HG02763 (cell line): ENCODE data around the gene SCN11A.

ENCODE experiments used
- ATAC-seq: cut with Tn5 transposase; IDR thresholded peaks from one replicate; pipeline ENCODE4 v1.9.1; 2021; ENCODE audit warnings: mild to moderate bottlenecking, moderate library complexity; ENCODE audit not compliant: unreplicated experiment

The SCN11A gene

DNA sequence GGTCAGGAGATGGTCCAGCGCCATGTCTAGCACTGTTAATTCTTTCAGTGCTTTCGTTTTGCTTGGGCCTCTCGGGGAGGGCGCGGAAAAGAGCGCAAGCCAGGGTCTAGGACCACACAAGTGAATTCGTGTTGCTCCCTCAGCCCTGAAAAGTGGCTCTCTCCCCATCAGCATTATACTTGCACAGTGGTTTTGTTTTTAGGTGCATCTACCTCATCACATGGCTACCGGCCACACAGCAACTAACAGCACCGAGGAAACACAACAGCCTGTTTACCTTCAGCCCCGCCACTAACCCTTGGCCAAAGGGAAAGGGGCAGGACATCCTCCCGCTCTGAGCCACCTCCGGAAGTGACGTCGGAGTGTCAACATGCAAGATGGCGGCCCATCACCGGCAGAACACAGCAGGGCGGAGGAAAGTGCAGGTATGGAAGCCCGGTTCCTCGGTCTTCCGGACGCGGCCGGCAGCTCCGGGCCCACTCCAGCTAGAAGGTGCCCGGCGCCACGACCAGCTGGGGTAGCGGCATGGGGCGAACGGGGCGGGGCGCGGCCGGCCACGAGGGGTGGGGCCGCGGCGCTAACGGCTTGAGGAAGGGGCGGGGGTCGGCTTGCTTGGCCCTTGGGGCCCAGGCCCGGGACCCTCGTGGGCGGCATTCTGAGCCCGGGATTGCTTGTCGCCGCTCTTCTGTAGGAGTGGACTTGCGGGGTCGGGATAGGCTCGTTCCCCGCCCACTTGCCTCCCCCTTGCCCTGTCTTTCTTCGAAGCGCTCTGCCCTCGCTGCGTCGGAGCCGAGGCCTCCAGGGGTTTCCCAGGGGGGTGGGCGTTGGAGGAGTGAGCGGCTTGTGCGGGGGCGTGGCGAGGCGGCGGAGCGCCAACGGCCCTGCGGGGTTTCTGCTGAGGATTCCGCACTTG is at the start of gene SCN11A, which contains the start of gene WDR48:
SCN11A (minus strand) TSS at position 296 of the 913 bp plus-strand sequence. CDS start 101,582 bp downstream, outside the sequence.
WDR48 (plus strand) TSS at position 368 of the 913 bp plus-strand sequence; CDS start at position 378, 10 bp downstream.
- ATAC-seq: peak; percentile 99

DNA sequence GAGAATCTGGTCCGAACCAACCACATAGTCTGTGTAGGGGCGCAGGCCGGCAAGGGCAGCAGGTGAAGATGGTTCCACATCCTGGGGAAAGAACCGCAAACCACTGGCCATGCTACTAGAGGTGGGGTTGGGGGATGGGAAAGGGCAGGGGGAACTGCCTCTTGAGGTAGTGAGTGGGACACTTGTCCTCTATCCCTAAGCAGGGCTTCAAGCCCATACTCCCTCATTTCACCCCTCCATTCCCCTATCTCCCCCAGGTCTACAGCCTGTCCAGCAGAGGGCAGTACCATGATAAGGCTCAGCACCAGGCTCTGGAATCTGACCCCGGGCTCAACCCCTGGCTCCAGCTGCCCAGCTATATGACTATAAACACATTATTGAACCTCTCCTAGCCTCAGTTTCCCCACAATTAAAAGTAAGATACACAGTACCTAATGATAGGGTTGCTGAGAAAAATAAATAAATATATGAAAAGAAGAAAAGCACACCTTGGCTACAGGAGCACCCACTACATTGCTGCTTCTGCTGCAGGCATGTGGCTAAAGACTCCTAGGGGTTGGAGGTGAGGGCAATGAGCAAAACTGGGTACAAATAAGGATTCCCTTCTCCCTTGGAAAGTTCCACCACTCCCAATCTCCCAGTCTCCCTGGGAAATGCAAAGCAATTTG is 49.4 kb upstream of the SCN11A start:
- peak; percentile 55 for ATAC-seq

- ATAC-seq: no peak
These were observed 48.7 kb upstream of the SCN11A start for GRCh38 chr3:39100500-39100886.

GRCh38 chr3:39099738-39100499 is 48.2 kb upstream of the SCN11A start:
- no peak for ATAC-seq

DNA sequence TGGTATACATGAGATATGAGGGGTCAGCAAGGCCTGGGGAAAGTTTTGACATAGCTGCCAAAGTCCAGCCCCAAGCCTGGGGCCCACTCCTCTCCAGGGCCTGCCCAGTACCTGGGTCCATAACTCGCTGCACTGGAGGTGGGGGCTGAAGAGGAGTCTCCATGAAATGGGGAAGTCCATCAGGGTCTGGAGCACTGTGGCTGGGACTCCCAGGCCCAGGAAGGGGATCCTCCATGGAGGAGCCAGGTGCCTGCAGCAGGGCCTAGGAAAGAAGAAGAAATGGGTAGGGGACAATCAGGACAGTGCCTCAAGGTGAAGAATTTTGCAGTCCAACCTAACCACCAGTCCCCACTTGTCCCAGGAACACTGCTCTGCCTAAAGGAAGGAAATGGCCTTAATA is 47.5 kb upstream of the SCN11A start:
- no peak for ATAC-seq

DNA sequence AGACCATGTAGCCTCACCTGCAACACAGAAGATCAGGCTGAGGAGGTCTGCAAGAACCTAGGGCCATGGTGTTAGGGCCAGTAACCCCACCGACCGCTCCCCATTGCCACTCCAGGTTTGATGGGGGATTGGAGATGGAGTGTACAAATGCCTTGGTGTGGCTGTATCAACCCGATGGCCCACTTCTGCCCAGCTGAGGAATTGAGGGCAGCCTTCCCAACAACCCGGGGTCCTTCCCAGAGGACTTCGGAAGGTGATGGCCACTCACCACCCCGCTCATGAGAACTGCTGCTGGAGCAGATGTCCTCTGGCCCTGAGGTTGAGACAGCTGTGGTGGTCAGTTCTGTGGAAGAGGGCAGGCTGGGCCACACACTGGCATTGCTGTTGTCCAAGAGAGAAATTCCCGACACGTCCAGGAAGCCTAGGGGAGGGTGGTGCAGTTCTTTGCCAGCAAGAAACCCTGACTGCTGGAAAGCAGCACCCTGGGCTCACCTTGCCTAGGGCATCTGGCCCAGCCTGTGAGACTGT is 46.8 kb upstream of the SCN11A start:
- ATAC-seq: no peak

DNA sequence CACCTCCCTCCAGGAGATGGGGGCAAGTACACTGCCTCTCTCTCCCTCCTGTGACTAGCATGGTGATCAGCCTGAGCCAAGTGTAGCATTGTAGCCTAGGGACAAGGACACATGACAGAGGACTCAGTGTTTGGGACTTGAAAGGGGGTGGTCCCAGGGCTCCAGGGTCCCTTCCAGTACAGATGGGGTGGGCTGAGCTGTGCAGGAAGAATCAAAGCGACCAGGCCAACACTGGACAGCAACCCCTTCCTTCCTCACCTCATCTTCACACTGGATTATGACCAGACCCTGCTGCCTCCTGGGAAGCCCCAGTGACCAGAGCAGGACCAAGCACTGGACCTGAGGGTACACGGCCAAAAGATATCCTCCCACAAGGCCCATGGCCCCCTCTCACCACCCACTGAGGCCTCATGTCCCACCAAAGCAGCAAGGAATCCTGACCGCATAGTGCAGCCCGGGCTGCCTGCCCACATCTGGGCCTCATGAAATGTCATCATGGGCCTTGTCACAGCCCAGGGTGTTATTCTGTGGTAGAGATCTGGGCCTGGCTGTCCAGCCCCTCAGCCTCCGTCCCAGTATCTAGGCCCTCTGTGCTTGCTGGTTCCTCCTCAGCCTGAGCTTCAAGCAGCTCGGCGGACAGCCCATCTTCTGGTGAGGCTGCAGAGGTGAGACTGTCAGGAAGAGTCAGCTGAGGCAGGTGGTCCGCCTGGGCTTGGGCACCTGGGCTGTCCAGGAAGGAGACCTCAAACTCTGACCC is 46.1 kb upstream of the SCN11A start:
- no peak for ATAC-seq

DNA sequence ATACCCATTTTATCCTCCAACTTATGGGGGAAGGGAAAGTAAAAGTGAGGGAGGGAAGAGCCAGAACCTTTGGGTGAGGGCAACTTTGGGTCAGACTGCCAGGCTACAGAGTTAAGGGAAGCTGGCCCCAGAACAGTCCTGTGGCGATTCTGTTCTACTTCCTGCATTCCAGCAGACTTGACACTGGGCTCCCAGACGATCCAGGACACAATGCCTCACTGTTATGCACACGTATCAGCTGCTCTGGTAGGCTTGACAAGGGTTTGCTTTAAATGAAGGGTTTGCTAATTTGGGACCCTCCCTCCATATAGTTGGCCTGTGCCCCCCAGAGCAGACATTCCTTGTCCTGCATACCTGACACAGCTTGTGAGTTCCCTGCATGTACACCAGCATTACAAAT is 45.0 kb upstream of the SCN11A start:
- ATAC-seq: no peak

DNA sequence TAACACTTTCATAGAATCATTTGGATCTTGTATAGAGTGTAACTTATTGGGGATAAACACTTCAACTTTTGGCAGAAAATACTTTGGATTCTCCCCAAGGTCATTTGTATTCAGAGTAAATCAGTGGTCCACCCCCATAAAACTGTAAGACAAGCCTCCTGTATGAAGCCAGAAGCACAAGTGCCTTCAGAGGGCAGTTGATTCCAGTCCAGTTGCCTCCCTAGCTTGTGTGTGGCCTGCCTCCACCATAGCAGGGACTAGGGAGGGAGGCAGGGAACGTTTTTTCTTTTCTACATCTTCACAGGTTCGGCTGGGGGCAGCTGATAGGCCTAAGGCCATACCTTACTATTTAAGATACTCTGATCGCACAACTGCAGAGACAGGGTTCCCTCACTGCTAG is 44.0 kb upstream of the SCN11A start:
- ATAC-seq: no peak

DNA sequence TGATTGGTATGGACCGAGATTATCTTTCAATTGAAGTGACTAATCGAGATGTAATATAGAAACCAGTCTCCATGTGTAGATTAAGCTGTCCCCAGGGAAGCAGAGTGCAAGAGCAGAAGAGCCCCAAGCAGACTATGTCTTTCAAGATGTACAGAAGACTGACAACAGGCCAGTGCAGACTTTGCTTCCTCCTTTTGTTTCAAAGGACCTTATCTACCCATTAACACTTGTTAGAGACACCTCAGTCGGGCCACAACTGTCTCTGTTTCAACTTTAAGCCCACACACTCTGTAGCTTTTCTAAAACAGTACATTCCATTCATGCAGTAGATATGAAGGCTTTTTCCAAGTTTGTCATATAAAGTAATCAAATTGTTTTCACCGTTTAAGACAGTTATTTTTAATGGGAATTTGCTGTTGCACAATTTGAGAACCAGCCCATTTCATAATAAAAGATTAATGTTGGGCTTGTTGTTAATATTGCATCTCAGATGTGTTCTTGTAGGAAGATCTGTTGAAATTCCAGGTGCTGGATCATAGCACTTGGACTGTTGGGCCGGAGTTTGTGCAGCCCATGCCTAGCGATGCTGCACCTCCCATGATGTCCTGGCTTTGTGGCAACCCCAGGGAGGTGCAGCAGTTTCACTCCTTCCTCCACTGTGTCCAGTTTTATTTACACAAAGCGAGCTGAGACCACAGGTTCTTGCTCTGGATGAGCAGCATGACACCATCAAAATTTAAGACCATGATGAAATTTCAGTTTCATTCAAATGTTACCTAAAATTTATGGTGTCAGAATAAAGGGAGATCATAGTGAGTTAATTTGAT is 43.3 kb upstream of the SCN11A start:
- no peak for ATAC-seq

GRCh38 chr3:39090922-39091321 is 39.2 kb upstream of the SCN11A start:
- ATAC-seq: no peak

DNA sequence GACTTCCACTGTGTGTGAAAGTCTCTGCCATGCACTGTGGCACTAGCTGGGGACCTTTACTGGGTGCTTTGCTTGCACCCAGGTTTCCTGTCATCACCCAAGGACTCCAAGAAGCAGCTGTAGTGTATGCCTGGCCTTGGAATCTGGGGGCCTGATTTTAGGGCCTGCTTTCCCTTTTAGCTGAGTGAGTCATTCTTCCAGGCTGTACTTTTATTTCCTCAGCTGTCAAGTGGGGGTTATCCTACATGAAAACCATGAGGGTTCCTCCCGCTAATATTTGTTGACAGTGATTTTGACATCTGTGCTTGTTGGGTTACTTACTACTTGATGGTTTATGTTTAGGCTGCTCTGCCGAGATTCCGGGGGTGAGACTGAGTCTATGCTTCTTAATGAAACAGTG is 37.1 kb upstream of the SCN11A start:
- ATAC-seq: no peak

- ATAC-seq: no peak
These were observed 36.7 kb upstream of the SCN11A start for GRCh38 chr3:39088456-39088855.

DNA sequence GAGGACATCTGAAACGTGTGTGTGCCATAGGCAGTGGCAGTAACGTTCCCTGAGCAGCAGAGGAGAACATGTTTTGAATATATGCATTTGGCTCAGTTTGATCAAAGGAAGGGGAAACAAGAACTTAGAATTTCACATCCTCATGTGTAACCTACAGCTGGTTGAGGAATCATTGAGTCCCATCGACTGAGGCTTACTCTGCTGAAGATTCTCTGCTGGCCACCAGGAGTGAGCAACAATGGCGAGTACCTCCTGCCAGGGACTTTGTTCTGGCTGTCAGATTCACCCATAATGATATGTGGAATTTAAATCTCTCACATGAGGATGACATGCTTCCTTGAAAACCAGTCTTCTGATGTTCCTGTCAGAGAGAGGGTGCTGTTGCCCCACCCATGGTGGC is 34.4 kb upstream of the SCN11A start:
- ATAC-seq: peak; percentile 54

DNA sequence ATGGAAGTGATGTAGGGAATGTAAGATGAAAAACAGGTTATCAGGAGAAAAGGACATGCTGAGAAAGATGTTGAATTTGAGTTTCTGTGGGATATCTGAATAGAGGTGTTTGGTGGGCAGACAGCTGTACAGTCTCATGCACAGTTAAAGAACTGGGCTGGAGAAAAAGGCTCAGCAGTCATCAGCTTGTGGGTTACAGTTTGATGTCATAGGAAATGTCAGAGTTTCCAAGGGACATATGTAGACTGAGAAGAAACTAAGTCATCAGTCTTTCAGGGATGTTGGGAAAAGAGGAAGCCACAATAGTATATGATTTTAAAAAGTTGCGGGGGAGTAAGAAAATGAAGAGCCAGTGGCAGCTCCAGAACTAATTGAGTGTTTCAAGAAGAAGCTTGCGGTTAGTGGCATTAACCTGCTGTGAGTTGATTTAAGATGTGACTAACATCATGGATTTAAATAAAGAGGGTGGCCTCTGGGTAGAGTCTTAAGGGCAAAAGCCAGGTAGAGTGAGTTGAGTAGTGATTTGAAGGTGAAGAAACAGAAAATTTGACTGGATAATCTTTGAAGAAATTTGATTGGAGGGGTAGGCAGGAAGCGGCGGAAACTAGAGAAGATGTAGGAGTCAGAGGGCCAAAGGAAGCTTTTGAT is 31.0 kb upstream of the SCN11A start:
- no peak for ATAC-seq

GRCh38 chr3:39080026-39080425 is 28.3 kb upstream of the SCN11A start:
- no peak for ATAC-seq

DNA sequence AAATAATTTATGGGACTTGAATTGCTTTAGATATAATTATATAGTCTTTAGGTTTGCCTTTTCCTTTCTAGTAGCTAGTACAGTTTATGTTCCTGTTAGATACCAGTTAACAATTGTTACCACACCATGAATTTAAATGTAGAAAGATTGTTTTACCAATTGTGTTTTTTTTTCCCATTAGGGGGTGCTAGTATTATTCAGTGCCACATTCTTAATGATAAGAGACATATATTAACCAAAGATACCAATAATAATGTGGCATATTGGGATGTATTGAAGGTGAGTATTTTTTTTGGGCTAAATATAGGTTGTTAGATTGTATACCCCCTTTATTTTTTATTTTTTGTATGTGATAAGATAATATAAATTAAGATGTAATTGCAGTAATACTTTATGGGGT is 27.8 kb upstream of the SCN11A start:
- no peak for ATAC-seq

GRCh38 chr3:39075910-39076309 is 24.2 kb upstream of the SCN11A start:
- no peak for ATAC-seq

GRCh38 chr3:39068556-39068955 is 16.8 kb upstream of the SCN11A start:
- ATAC-seq: no peak
